HL-60 (cell line): ENCODE results near the gene CD300LG.

Experiments used
- CTCF ChIP-seq: IDR thresholded peaks from one replicate; pipeline ENCODE4 v1.5.1; 2011; ENCODE audit warnings: low read length, control low read depth, inconsistent platforms; ENCODE audit not compliant: insufficient read depth
- GABPA ChIP-seq: IDR thresholded peaks from 2 replicates; pipeline ENCODE4 v1.6.1; 2012; ENCODE audit warnings: low read depth
- POLR2AphosphoS5 ChIP-seq: IDR thresholded peaks from 2 replicates; pipeline ENCODE4 v1.6.1; 2012; ENCODE audit warnings: low read depth
- REST ChIP-seq: IDR thresholded peaks from 2 replicates; pipeline ENCODE4 v1.6.1; 2012; ENCODE audit warnings: low read depth; ENCODE audit not compliant: insufficient replicate concordance

GRCh38 chr17:43814714-43815113 lies 32.3 kb upstream of the CD300LG start:
- TF ChIP-seq CTCF (no peak), GABPA (no peak), POLR2AphosphoS5 (no peak), REST (no peak)
